GM23338 (cell line): ENCODE data around the gene ATF6. TPM values are rescaled to one million over a fixed set of nuclear protein-coding genes. Genes with fewer than 3 reads are reported as not detected.

Experiments
- ATAC-seq: fragments of 200-7000 bp; cut with Tn5 transposase; 3 replicates; pipeline ENCODE4 v1.9.1; 2020
- DNase-seq: peaks from one replicate; pipeline ENCODE4 v3.0.0-alpha.2; 2015; ENCODE audit warnings: low spot score
- H2AFZ ChIP-seq: fragments of 200-600 bp; sonication (generic); 2 replicates; pipeline ENCODE4 v1.8.0; 2016; ENCODE audit warnings: antibody characterized with exemption, mild to moderate bottlenecking, moderate library complexity
- H3F3A ChIP-seq: fragments of 200-600 bp; sonication (generic); replicated peaks from 2 replicates; pipeline ENCODE4 v1.8.0; 2017; ENCODE audit warnings: antibody characterized with exemption, mixed run types, low read depth
- H3K27ac ChIP-seq: fragments of 200-600 bp; sonication (generic); 2 replicates; pipeline ENCODE4 v1.6.1; 2016; ENCODE audit warnings: low read depth
- H3K27me3 ChIP-seq: fragments of 200-600 bp; sonication (generic); 2 replicates; pipeline ENCODE4 v1.8.0; 2016; ENCODE audit warnings: mild to moderate bottlenecking, mixed run types, moderate library complexity; ENCODE audit not compliant: insufficient read depth
- H3K36me3 ChIP-seq: fragments of 200-600 bp; sonication (generic); 2 replicates; pipeline ENCODE4 v1.8.0; 2016; ENCODE audit warnings: mild to moderate bottlenecking; ENCODE audit not compliant: insufficient read depth
- H3K4me1 ChIP-seq: fragments of 200-600 bp; sonication (generic); 2 replicates; pipeline ENCODE4 v1.8.0; 2016; ENCODE audit warnings: mild to moderate bottlenecking, moderate library complexity; ENCODE audit not compliant: insufficient read depth
- H3K4me2 ChIP-seq: fragments of 200-600 bp; sonication (generic); 2 replicates; pipeline ENCODE4 v1.7.1; 2017; ENCODE audit warnings: mixed run types
- H3K4me3 ChIP-seq: fragments of 200-600 bp; sonication (generic); 2 replicates; pipeline ENCODE4 v1.6.1; 2016; ENCODE audit warnings: mixed run types
- H3K79me2 ChIP-seq: fragments of 200-600 bp; sonication (generic); replicated peaks from 2 replicates; pipeline ENCODE4 v1.8.0; 2017; ENCODE audit warnings: mild to moderate bottlenecking; ENCODE audit not compliant: insufficient read depth
- H3K9me2 ChIP-seq: fragments of 200-600 bp; sonication (generic); 2 replicates; pipeline ENCODE4 v1.8.0; 2017; ENCODE audit not compliant: insufficient read depth
- H4K20me1 ChIP-seq: fragments of 200-600 bp; sonication (generic); replicated peaks from 2 replicates; pipeline ENCODE4 v1.8.0; 2017; ENCODE audit warnings: mild to moderate bottlenecking; ENCODE audit not compliant: insufficient read depth
- H3K27ac Mint-ChIP-seq: 2 replicates; pipeline ENCODE4 v1.8.0; 2020; ENCODE audit warnings: inconsistent platforms, mild to moderate bottlenecking, moderate library complexity, mixed read lengths
- H3K27me3 Mint-ChIP-seq: 3 replicates; pipeline ENCODE4 v1.8.0; 2022; ENCODE audit warnings: low read depth, mild to moderate bottlenecking, moderate library complexity, mixed read lengths, inconsistent platforms; ENCODE audit not compliant: insufficient read depth, poor library complexity
- H3K36me3 Mint-ChIP-seq: 3 replicates; pipeline ENCODE4 v1.8.0; 2021; ENCODE audit warnings: low read depth, mild to moderate bottlenecking, inconsistent platforms, moderate library complexity, mixed read lengths
- H3K4me1 Mint-ChIP-seq: 3 replicates; pipeline ENCODE4 v1.8.0; 2020; ENCODE audit warnings: mild to moderate bottlenecking, inconsistent platforms, mixed read lengths
- H3K4me3 Mint-ChIP-seq: 3 replicates; pipeline ENCODE4 v1.8.0; 2021; ENCODE audit warnings: moderate library complexity, mild to moderate bottlenecking, inconsistent platforms, mixed read lengths
- H3K9me3 Mint-ChIP-seq: 3 replicates; pipeline ENCODE4 v1.8.0; 2020; ENCODE audit warnings: moderate library complexity, mild to moderate bottlenecking, inconsistent platforms, mixed read lengths
- CREB1 ChIP-seq: fragments of 250-450 bp; sonication (Bioruptor Pico); IDR thresholded peaks from 2 replicates; pipeline ENCODE4 v1.5.0; 2020; ENCODE audit warnings: low read depth, mild to moderate bottlenecking, moderate library complexity
- ETS1 ChIP-seq: IDR thresholded peaks from 2 replicates; pipeline ENCODE4 v1.6.1; 2016; ENCODE audit warnings: antibody characterized with exemption
- EZH2 ChIP-seq: fragments of 200-600 bp; sonication (generic); IDR thresholded peaks from one replicate; pipeline ENCODE4 v1.8.0; 2017; ENCODE audit warnings: antibody characterized with exemption, mild to moderate bottlenecking, low read depth; ENCODE audit not compliant: unreplicated experiment
- EZH2phosphoT487 ChIP-seq: fragments of 200-600 bp; sonication (generic); IDR thresholded peaks from one replicate; pipeline ENCODE4 v1.8.1; 2018; ENCODE audit warnings: antibody characterized with exemption; ENCODE audit not compliant: unreplicated experiment
- JUNB ChIP-seq: IDR thresholded peaks from one replicate; pipeline ENCODE4 v1.6.1; 2016; ENCODE audit warnings: antibody characterized with exemption; ENCODE audit not compliant: unreplicated experiment
- NANOG ChIP-seq: IDR thresholded peaks from 2 replicates; pipeline ENCODE4 v1.6.1; 2016; ENCODE audit warnings: antibody characterized with exemption, borderline replicate concordance
- POLR2AphosphoS5 ChIP-seq: IDR thresholded peaks from 2 replicates; pipeline ENCODE4 v1.6.1; 2016; ENCODE audit warnings: antibody characterized with exemption, low read depth
- STAT1 ChIP-seq: IDR thresholded peaks from one replicate; pipeline ENCODE4 v1.6.1; 2016; ENCODE audit warnings: antibody characterized with exemption; ENCODE audit not compliant: unreplicated experiment
- ZNF114 ChIP-seq: fragments of 250-450 bp; sonication (Bioruptor Pico); IDR thresholded peaks from 2 replicates; pipeline ENCODE4 v1.5.0; 2020; ENCODE audit warnings: mild to moderate bottlenecking, moderate library complexity
- ZNF331 ChIP-seq: fragments of 250-450 bp; sonication (Bioruptor Pico); IDR thresholded peaks from 2 replicates; pipeline ENCODE4 v1.5.0; 2020; ENCODE audit warnings: low read depth, mild to moderate bottlenecking, moderate library complexity
- ZNF462 ChIP-seq: fragments of 250-450 bp; sonication (Bioruptor Pico); IDR thresholded peaks from 2 replicates; pipeline ENCODE4 v1.5.0; 2020; ENCODE audit warnings: mild to moderate bottlenecking, moderate library complexity
- polyA plus RNA-seq: library from polyadenylated mRNA; unstranded; fragments of >200 nt; fragmentation: Nextera tagmentation; extraction: Ambion mirVana; gene quantifications from 2 replicates; pipeline ENCODE4 v1.2.1, GENCODE V29; 2016
- total RNA-seq: library from RNA; depleted of rRNA; stranded (reverse); fragments of >200 nt; shearing (Covaris generic); gene quantifications from 2 replicates; pipeline ENCODE4 v1.2.3, GENCODE V29; 2014
- TF ChIP-seq, protein P1 (sequence below), 2 experiments: fragments of 200-600 bp in 1 of 2; sonication (generic) in 1 of 2; conservative IDR thresholded peaks; 2 replicates each; pipeline versions ENCODE4 v1.5.1 to v1.6.1; 2016 to 2017; ENCODE audit warnings: antibody characterized with exemption in 2 of 2, low read depth in 2 of 2, mild to moderate bottlenecking in 2 of 2, moderate library complexity in 1 of 2
- TF ChIP-seq, protein P2 (sequence below): IDR thresholded peaks from one replicate; pipeline ENCODE4 v1.6.1; 2018; ENCODE audit warnings: antibody characterized with exemption; ENCODE audit not compliant: unreplicated experiment

ATF6 gene
- total and polyA plus RNA-seq, 2 experiments from 2014 or later = 5.0 to 13.5 TPM

DNA sequence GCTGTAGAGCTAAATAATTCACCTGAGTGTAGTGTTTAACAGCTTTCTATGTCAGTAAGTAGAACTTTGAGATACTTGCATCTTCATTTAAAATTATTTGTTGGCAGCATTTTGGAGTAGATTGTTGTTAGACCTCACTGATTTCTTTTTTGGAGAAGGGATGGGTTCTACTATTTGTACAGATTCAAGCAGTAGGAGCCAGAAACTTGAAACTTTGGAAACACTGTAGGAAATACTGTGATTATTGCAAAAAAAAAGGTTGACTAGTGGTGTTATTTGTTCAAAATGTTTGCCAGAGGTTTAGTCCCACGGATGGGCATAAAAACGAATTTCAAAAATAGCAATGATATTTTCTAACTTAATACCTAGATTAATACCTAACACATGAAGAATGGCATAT lies 102.7 kb downstream of the ATF6 start:
- no peak overlapping the region for H3K27ac ChIP-seq
- Mint-ChIP-seq H3K36me3 (no peaks in the 10 kb centered on the region), H3K27me3 (no peaks in the 10 kb centered on the region), H3K4me1 (no peaks in the 10 kb centered on the region), H3K4me3 (no peak overlapping the region), H3K9me3 (no peaks in the 10 kb centered on the region), H3K27ac (no peak overlapping the region)
- H3K4me2 ChIP-seq = no peak overlapping the region
- H3K4me1 ChIP-seq = no peaks in the 10 kb centered on the region
- H3K36me3 ChIP-seq = no peaks in the 10 kb centered on the region
- TF ChIP-seq STAT1 = no peak
- TF ChIP-seq, protein P1, sequence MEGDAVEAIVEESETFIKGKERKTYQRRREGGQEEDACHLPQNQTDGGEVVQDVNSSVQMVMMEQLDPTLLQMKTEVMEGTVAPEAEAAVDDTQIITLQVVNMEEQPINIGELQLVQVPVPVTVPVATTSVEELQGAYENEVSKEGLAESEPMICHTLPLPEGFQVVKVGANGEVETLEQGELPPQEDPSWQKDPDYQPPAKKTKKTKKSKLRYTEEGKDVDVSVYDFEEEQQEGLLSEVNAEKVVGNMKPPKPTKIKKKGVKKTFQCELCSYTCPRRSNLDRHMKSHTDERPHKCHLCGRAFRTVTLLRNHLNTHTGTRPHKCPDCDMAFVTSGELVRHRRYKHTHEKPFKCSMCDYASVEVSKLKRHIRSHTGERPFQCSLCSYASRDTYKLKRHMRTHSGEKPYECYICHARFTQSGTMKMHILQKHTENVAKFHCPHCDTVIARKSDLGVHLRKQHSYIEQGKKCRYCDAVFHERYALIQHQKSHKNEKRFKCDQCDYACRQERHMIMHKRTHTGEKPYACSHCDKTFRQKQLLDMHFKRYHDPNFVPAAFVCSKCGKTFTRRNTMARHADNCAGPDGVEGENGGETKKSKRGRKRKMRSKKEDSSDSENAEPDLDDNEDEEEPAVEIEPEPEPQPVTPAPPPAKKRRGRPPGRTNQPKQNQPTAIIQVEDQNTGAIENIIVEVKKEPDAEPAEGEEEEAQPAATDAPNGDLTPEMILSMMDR (conservative IDR thresholded peaks at IDR 0.05; ENCODE audit: low read depth in 2 of 2) = no peak
- no peak for TF ChIP-seq EZH2
- no peak for TF ChIP-seq CREB1 (CRISPR knock-in tag)
- TF ChIP-seq JUNB = no peak
- TF ChIP-seq, protein P2, sequence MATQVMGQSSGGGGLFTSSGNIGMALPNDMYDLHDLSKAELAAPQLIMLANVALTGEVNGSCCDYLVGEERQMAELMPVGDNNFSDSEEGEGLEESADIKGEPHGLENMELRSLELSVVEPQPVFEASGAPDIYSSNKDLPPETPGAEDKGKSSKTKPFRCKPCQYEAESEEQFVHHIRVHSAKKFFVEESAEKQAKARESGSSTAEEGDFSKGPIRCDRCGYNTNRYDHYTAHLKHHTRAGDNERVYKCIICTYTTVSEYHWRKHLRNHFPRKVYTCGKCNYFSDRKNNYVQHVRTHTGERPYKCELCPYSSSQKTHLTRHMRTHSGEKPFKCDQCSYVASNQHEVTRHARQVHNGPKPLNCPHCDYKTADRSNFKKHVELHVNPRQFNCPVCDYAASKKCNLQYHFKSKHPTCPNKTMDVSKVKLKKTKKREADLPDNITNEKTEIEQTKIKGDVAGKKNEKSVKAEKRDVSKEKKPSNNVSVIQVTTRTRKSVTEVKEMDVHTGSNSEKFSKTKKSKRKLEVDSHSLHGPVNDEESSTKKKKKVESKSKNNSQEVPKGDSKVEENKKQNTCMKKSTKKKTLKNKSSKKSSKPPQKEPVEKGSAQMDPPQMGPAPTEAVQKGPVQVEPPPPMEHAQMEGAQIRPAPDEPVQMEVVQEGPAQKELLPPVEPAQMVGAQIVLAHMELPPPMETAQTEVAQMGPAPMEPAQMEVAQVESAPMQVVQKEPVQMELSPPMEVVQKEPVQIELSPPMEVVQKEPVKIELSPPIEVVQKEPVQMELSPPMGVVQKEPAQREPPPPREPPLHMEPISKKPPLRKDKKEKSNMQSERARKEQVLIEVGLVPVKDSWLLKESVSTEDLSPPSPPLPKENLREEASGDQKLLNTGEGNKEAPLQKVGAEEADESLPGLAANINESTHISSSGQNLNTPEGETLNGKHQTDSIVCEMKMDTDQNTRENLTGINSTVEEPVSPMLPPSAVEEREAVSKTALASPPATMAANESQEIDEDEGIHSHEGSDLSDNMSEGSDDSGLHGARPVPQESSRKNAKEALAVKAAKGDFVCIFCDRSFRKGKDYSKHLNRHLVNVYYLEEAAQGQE = no peak
- TF ChIP-seq ETS1 = no peak
- TF ChIP-seq POLR2AphosphoS5 = no peak
- TF ChIP-seq NANOG = no peak
- TF ChIP-seq ZNF331 = no peak
- no peak for TF ChIP-seq ZNF462 (CRISPR knock-in tag)
- no peak for TF ChIP-seq ZNF114
- TF ChIP-seq EZH2phosphoT487 = no peak
- H2AFZ ChIP-seq = no peak overlapping the region
- no peaks in the 10 kb centered on the region for H3K27me3 ChIP-seq
- H3K4me3 ChIP-seq = no peak overlapping the region
- ATAC-seq (no peak), DNase-seq (no peak)
- H3F3A ChIP-seq = no peaks in the 10 kb centered on the region
- no peaks in the 10 kb centered on the region for H4K20me1 ChIP-seq
- no peaks in the 10 kb centered on the region for H3K9me2 ChIP-seq
- no peaks in the 10 kb centered on the region for H3K79me2 ChIP-seq
